ENCODE data around the gene TMEM158. TPM values are rescaled to one million over a fixed set of nuclear protein-coding genes. Genes with fewer than 3 reads are reported as not detected.

TMEM158 gene
- total and polyA plus RNA-seq, 2 of the 8 experiments (the other 6 are each of a cell fraction or from before 2014, with no cell fraction given): 6.8 to 30.3 TPM

DNA sequence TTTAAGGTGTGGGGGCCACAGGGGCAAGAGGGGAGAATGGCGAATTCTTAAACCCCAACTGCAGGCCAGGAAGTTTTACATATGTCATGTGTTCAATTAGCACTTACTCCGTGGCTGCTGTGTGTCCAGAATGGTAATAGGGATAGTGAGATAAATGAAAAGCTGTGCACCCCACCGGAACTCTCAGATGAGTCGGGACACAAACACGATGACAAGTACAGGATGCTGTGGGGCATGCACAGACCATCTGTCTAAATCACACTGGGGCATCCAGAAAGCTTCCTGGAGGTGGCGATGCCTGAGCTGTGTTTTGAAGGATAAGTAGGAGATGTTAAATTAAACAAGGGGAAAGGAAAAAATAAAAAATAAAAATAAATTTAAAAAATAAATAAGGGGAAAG, 18.3 kb upstream of the TMEM158 start:
- 86% methylated on average over 6 of the region's 6 CpGs; no CpG with 5 or more reads in 1 of the 2 experiments for WGBS, 2 experiments (ENCODE audit: extremely low coverage in 1 of 2, insufficient coverage in 1 of 2, insufficient read length in 1 of 2, insufficient replicate concordance in 2 of 2, low coverage in 1 of 2, low lambda C conversion rate in 2 of 2, missing lambda C conversion rate in 1 of 2)
- DNase-seq (ENCODE audit: low read depth in 1 of 2, low spot score in 2 of 2) (no peak), FAIRE-seq (no peak)
- no peaks in the 10 kb centered on the region for H4K20me1 ChIP-seq (replicated peaks in 1 of 2; ENCODE audit: control insufficient read depth in 1 of 2, insufficient read depth in 2 of 2, low read length in 2 of 2)
- H2AK5ac ChIP-seq (ENCODE audit: low read depth, low read length): no peak overlapping the region
- no peak overlapping the region for H2BK20ac ChIP-seq (ENCODE audit: low read length)
- peaks cover 0 to 6% (median 2%) of the 10 kb centered on the region in 4 experiments; a peak in 3 of 7 replicates for H3K4me1 ChIP-seq (replicated peaks in 1 of 4; ENCODE audit: control insufficient read depth in 3 of 4, insufficient read depth in 4 of 4, low read length in 3 of 4)
- H3K23me2 ChIP-seq (ENCODE audit: low read depth, low read length): no peaks in the 10 kb centered on the region
- no peak overlapping the region for H2AFZ ChIP-seq (ENCODE audit: low read length)
- no peak overlapping the region for H3K9ac ChIP-seq (replicated peaks in 1 of 4; ENCODE audit: extremely low read depth in 1 of 4, low read depth in 3 of 4, low read length in 3 of 4)
- TF ChIP-seq TBP (IDR thresholded peaks at IDR 0.05; ENCODE audit: low read depth, low read length) (no peak), BCL11A (IDR thresholded peaks at IDR 0.05; ENCODE audit: low read depth in 2 of 2, low read length in 2 of 2) (no peak), SIRT6 (IDR thresholded peaks at IDR 0.05; ENCODE audit: low read length) (no peak), NRF1 (IDR thresholded peaks at IDR 0.05; ENCODE audit: low read depth, low read length) (no peak), CHD1 (IDR thresholded peaks at IDR 0.05; ENCODE audit: low read depth, low read length) (no peak), TCF12 (IDR thresholded peaks at IDR 0.05; ENCODE audit: low read depth, low read length) (no peak), PHF8 (conservative IDR thresholded peaks at IDR 0.05; ENCODE audit: low read depth, low read length) (no peak), KDM4A (IDR thresholded peaks at IDR 0.05; ENCODE audit: low read depth, low read length, severe bottlenecking) (no peak), SAP30 (IDR thresholded peaks at IDR 0.05; ENCODE audit: insufficient read depth, insufficient replicate concordance, low read length) (no peak), JUND (IDR thresholded peaks at IDR 0.05; ENCODE audit: low read length) (no peak), RBBP5 (IDR thresholded peaks at IDR 0.05; ENCODE audit: borderline replicate concordance, low read depth, low read length) (no peak), KDM1A (IDR thresholded peaks at IDR 0.05; ENCODE audit: borderline replicate concordance, low read length) (no peak), BACH1 (IDR thresholded peaks at IDR 0.05; ENCODE audit: low read length) (no peak)
- H3K27me3 ChIP-seq (replicated peaks in 1 of 4; ENCODE audit: control insufficient read depth in 3 of 4, extremely low read depth in 1 of 4, insufficient read depth in 3 of 4, low read length in 3 of 4): no peaks in the 10 kb centered on the region
- H4K5ac ChIP-seq (ENCODE audit: insufficient read length, low read depth, low read length): no peak overlapping the region
- H2BK15ac ChIP-seq (ENCODE audit: low read length): no peak overlapping the region
- no peak overlapping the region for H3K4ac ChIP-seq (replicated peaks; ENCODE audit: insufficient read length, low read depth, low read length)
- no peak overlapping the region for H3K23ac ChIP-seq (ENCODE audit: insufficient read length)
- no peak overlapping the region for H3K56ac ChIP-seq (replicated peaks; ENCODE audit: insufficient read length, low read depth, low read length)
- H2BK120ac ChIP-seq (replicated peaks; ENCODE audit: low read depth, low read length): no peak overlapping the region
- H3K9me3 ChIP-seq (ENCODE audit: insufficient read depth in 2 of 2, low read depth in 1 of 2, low read length in 1 of 2): no peaks in the 10 kb centered on the region
- no peak overlapping the region for H2BK12ac ChIP-seq (ENCODE audit: low read depth, low read length)
- POLR2A ChIA-PET (ENCODE audit: partially characterized antibody): interaction anchor here (1.0 kb wide), 1 partner anchor 8 kb away, joined by 3 read pairs; no protein-coding TSS in a partner anchor
- H3K14ac ChIP-seq (ENCODE audit: insufficient read length): no peak overlapping the region
- CTCF ChIA-PET (ENCODE audit: partially characterized antibody): interaction anchor here (0.6 to 1.5 kb wide), 8 partner anchors 15 to 255 kb away, joined by 3 to 7 read pairs (median 4); no protein-coding TSS in a partner anchor
- no peak overlapping the region for H4K91ac ChIP-seq (replicated peaks; ENCODE audit: insufficient read length, low read length)
- no peak overlapping the region for H3K18ac ChIP-seq (ENCODE audit: extremely low read depth, low read length)
- H3K79me1 ChIP-seq (ENCODE audit: low read depth, low read length): no peaks in the 10 kb centered on the region
- H3K36me3 ChIP-seq (ENCODE audit: control insufficient read depth in 2 of 4, insufficient read depth in 4 of 4, low read length in 3 of 4): no peaks in the 10 kb centered on the region
- H3K79me2 ChIP-seq (ENCODE audit: control insufficient read depth in 1 of 2, insufficient read depth in 2 of 2, low read length in 2 of 2): no peaks in the 10 kb centered on the region
- no peak overlapping the region for H3K4me3 ChIP-seq (ENCODE audit: extremely low read depth in 1 of 4, insufficient read depth in 2 of 4, low read depth in 3 of 4, low read length in 4 of 4)
- H2BK5ac ChIP-seq (ENCODE audit: low read depth, low read length): no peak overlapping the region
- H3K4me2 ChIP-seq (ENCODE audit: insufficient read depth in 1 of 2, low read depth in 2 of 2, low read length in 2 of 2): no peak overlapping the region
- no peak overlapping the region for H3K27ac ChIP-seq (ENCODE audit: low read depth, low read length)
- H4K8ac ChIP-seq (ENCODE audit: extremely low read depth, insufficient read depth, low read length): no peak overlapping the region

All from H1 (cell line).